HG02571 (cell line): ENCODE measurements around the gene CAPN5.

Experiments
- ATAC-seq: cut with Tn5 transposase; IDR thresholded peaks from one replicate; pipeline ENCODE4 v1.9.1; 2021; ENCODE audit warnings: mild to moderate bottlenecking, moderate library complexity; ENCODE audit not compliant: unreplicated experiment

The CAPN5 gene

DNA sequence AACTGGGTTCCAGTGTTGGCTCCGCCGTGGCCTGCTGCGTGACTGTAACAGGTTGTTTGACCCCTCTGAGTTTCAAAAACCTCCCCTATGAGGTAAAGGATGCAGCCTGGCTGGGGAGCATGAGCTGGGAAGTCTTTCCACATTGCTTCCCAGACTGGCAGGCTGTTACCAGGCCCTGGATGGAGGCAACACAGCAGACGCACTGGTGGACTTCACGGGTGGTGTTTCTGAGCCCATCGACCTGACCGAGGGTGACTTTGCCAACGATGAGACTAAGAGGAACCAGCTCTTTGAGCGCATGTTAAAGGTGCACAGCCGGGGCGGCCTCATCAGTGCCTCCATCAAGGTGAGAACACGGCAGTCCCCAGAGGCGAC is 47.3 kb downstream of the CAPN5 start:
- no peak for ATAC-seq

DNA sequence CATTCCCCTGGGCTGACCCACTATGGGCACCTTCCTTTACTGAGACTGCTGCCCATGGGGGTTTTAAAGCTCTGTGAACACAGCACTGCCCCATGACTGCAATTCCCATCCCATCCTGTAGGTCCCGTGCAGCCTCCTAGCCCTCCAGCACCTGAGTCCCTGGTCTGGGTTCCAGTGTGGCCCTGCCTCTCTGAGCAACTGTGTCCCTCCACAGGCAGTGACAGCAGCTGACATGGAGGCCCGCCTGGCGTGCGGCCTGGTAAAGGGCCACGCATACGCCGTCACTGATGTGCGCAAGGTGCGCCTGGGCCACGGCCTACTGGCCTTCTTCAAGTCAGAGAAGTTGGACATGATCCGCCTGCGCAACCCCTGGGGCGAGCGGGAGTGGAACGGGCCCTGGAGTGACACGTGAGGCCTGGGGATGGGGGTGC is 48.4 kb downstream of the CAPN5 start:
- no peak for ATAC-seq

DNA sequence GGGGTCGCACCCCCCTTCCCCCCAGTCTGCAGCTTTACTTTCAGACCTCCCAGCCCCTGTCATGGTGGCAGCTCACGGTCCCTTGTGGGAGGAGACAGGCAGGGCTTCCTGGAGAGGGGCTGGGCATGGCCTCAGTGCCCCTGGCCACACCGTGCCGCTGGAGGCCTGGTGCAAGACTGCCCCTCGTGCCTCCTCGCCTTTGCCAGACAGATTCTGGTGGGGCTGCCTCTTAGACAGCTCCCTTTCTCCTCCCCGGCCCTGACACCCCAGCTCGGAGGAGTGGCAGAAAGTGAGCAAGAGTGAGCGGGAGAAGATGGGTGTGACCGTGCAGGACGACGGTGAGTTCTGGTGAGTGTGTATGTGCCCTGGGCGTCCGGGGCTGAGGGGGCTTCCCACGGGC is 49.2 kb downstream of the CAPN5 start:
- no peak for ATAC-seq

DNA sequence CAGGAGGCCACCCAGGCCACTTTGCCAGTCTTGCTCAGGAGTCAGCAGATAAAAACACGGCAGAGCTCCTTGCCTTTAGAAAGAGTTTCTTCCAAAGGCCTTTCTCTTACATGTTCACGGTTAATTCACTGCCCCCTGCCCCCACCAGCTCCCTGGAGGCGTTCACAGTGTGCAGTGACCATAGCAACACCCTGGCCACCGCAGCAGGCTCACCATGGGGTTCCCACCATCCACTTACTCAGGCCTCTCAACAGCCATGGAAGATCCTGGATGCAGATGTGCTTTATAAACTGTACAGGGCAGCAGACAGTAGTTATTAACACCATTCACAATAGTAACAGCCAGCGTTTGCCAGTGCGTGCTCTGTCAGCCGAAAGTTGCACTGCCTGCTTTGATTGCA is 50.7 kb downstream of the CAPN5 start:
- ATAC-seq: no peak

DNA sequence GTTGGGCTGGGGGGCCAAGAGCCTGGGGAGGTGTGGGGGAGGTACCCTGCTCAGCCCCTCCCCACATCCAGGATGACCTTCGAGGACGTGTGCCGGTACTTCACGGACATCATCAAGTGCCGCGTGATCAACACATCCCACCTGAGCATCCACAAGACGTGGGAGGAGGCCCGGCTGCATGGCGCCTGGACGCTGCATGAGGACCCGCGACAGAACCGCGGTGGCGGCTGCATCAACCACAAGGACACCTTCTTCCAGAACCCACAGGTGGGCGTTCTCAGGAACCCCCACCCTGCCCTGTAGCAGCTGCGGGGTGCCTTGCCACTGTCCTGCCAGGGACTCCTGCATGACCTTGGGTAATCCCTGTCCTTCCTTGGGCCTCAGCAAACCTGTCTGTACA is 51.3 kb downstream of the CAPN5 start:
- no peak for ATAC-seq

DNA sequence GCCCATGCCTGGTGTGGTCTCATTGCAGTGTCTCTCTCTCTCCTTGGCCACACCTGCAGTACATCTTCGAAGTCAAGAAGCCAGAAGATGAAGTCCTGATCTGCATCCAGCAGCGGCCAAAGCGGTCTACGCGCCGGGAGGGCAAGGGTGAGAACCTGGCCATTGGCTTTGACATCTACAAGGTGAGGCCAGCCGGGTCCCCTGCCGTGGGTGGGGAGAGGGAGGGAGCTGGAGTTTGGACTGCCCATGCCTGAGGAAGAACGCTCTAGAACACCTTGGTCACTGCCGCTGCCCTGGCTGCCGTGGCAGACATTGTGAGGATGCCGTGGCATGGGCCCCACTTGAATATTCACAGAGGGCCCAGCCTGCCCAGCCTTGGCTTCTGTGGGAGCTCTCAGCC is 52.2 kb downstream of the CAPN5 start:
- ATAC-seq: no peak

DNA sequence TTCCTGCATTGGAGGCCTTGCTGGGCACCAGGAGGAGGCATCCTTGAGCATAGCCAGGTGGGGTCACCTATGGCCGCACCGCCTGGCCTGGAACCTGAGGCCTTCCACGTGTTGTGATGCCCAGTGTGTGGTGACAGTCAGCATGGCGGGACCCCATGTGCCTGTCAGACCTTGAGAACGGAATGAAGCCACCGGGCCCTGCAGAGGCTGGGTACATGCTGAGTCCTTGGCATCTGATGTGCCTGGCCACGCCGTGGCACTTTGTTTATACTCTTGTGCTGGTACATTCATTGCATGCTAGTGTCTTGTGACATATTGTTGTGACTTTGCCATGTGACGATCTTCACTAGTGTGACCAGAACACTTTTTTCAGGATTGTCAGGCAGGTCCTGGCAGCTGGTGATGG is 52.8 kb downstream of the CAPN5 start:
- no peak for ATAC-seq

DNA sequence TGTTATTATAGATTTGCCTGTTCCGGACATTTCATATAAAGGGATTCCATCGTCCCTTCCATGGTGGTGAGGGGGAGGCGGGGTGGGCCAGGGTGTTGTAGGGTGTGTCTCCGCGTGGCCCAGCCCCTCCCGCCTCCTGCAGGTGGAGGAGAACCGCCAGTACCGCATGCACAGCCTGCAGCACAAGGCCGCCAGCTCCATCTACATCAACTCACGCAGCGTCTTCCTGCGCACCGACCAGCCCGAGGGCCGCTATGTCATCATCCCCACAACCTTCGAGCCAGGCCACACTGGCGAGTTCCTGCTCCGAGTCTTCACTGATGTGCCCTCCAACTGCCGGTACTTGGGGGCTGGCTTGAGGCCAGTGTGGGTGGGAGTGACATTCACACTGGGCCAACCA is 53.8 kb downstream of the CAPN5 start:
- ATAC-seq: no peak

DNA sequence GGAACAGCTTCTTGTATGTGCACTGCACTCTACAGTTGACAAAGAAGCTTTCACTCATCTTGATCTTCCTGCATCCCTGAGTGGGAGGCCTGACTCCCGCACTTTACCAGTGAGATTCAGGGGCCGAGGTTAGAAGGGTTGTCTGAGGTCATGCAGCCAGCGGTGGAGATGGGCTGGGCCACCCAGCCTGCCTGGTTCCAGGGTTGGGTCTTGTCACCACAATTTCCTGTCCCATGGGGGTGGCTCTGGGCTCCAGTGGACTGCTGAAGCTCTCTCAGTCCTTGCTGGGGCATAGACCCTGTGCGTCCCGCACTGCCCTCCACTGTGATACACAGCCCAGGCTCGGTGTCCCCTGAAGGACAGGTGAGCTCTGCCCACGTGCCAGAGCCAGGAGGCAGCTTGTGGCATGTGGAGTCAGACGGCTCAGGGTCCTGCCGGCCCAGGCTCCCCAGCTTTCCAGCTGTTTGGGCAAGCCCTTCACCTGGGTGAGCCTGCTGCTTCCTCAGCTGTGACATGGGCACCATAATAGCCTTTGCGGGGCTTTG is 54.4 kb downstream of the CAPN5 start:
- no peak for ATAC-seq

DNA sequence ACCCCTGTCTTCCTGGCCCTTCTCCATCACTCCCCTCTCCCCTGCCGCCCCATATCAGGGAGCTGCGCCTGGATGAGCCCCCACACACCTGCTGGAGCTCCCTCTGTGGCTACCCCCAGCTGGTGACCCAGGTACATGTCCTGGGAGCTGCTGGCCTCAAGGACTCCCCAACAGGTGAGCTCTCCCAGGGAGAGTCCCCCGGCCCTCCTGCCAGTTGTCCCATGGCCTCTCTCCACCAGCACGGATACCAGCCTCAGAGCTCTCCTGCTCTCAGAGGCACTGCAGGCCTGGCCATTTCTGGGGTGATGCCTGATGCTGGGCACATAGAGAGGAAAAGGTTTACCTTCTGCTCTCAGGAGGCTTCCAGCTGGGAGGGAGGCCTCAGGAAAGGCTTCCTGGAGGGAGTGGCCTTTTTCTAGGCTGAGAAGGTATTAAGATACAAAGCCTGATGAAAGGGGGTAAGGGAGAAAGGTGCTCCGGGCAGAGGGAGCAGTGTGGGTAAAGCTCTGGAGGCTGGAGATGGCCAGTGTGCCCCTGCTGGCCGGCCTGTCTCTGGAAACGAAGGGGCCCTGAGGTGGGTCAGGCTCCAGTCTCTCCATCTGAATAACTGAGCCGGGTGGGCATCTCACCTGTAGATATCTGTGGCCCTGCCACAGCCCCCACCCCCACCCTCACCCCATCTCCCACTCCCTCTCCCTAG is 55.3 kb downstream of the CAPN5 start:
- no peak for ATAC-seq

DNA sequence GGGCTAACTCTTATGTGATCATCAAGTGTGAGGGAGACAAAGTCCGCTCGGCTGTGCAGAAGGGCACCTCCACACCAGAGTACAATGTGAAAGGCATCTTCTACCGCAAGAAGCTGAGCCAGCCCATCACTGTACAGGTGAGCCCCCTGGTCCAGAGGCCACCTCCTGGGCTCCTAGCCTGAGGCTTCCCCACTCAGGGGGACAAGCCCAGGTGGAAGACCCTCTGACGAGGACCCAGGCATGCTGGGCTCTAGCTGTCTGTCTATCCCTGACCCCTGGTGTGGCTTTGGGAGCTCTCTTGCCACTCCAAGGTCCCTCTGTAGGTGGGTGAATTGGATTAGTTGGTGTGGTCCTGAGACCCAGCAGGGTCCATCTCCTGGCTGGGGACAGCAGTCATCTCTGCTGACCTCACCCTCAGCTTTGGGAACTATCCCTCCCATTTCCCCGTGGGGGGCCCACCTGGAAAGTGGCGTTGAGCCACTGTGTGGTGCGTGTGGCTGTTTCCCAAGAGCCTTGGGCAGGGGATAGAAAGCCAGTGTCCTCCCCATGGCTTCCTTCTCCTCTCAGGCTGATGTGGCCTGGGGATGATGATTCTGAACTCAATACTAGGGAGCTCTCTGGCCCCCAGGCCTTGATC is 55.9 kb downstream of the CAPN5 start:
- no peak for ATAC-seq

DNA sequence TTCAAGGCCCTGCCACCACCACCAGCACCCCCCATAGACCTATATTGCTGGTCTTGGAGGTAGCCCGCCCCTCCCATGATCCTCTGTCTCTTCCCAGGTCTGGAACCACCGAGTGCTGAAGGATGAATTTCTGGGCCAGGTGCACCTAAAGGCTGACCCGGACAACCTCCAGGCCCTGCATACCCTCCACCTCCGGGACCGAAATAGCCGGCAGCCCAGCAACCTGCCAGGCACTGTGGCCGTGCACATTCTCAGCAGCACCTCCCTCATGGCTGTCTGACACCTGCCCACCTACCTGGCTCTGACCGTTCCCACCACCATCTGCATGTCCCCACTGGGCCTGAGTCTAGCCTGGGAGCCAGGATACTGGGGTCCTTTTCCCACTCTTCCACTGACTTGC is 56.8 kb downstream of the CAPN5 start:
- ATAC-seq: no peak

DNA sequence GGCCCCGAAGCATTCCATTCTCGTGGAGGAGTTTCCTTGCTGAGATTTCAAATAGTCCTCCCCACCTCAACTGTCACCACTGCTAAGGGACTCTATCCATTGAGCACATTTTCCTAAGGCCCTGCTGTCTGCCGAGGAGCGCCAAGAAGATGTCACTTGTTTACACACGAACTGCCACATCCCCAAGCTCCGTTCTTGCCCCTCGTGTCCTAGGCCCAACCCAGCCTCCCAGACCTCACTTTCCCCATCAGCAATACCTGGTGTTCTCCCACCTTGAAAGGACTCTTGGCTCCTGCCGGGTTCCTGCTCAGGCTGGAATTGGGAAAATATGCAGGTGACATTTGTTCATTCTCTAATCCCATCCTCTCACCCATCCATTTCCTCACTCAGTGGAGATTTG is 57.3 kb downstream of the CAPN5 start:
- ATAC-seq: no peak

DNA sequence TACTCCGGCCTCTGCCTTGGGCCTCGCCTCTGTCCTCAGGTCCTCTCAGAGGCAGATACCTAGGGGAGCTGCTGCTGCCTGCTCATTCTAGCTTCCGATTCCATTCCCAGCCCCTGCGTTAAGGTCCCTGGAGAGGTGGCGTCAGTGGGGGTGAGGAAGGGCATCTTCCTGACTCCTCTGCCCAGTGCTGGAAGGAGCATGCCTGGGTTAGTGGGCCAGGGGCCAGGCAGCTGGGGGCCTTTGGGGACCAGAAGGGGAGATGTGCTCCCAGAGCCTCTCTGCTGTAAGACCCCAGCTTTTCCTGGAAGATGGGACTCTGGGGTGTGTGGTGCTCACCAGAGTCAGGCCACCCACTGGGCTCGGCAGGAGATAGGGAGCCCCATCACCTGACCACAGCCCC is 57.7 kb downstream of the CAPN5 start:
- no peak for ATAC-seq

DNA sequence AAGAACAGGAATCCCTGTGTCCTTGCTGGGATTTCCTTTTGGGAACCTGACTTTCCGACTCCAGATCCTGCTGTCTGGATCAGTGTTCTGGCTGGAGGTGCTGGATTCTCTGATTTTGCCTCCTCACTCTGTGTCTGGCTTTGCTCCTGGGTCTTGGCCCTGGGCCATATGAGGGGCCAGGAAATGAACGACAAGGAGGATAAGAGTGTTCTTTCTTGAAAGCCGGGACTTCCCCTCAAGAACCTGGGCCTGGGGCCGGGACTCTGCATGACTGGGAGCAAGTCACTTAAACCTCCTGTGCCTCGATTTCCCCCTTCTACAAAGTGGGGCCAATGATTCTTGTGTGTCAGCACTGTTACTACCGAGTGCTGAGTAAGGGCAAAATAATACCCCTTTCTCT is 58.4 kb downstream of the CAPN5 start:
- ATAC-seq: no peak

DNA sequence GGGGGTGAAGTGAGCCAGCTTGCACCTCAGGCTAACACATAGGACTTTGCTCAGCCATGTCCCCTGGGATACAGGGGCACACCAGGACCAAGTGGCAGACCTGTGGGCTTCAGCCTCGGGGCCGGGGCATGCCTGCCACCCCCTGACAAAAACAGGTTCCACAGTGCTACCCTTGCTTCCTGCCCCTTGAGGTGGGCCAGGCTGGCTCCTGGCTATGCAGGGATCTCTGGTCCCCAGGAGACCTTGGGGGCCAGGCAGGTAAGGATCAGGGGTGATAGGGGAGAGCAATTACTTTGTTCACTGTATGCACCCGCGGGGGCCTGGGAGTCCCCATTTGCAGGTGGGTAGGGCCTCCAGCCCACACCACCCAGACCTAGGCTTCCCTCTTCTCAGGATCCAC is 58.9 kb downstream of the CAPN5 start:
- no peak for ATAC-seq

DNA sequence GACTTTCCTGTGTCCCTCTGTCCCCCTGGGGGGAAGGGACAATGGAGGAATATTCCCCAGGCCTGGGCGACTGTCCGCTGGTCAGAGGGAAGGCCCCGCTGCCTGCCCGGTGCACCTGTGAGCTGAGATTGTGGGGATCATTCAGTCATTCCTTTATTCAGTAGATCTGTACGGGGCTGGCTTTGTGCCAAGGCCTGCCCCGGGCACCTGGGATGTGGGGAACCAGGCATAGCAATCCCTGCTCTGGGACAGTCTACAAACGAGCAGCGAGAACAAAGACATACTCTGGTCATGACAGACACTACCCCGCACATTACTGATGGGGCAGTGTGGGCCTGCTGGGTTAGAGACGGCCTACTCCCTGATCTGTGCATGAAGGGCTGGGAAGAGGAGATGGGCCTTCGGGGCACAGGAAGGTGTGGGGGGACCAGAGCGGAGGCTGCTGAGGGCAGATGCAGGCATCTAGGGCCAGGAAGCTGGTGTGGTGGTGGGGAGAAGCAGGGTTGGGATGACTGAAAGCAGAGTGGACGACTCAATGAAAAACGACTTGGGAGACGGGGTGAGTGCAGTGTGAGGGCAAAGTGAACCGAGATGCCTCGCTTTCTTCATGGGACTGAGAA is 59.5 kb downstream of the CAPN5 start:
- no peak for ATAC-seq

DNA sequence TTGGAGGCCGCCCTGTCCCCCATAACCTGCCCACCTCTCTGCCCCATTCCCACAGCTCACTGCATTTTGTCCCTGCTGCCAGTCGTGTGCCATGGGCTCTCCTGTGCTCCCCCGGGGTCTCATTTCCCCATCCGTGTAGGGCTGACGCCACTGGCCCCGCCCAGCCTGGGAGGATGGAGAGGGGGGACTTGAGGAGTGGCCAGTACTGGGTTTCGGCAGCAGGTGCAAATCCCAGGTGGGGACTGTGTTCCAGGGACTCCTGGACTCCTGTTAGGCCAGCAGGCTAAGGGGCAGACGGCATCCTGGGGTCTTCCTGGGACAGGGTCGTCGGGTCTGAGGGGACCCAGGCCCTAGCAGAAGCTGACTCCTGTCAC is 60.1 kb downstream of the CAPN5 start:
- no peak for ATAC-seq

DNA sequence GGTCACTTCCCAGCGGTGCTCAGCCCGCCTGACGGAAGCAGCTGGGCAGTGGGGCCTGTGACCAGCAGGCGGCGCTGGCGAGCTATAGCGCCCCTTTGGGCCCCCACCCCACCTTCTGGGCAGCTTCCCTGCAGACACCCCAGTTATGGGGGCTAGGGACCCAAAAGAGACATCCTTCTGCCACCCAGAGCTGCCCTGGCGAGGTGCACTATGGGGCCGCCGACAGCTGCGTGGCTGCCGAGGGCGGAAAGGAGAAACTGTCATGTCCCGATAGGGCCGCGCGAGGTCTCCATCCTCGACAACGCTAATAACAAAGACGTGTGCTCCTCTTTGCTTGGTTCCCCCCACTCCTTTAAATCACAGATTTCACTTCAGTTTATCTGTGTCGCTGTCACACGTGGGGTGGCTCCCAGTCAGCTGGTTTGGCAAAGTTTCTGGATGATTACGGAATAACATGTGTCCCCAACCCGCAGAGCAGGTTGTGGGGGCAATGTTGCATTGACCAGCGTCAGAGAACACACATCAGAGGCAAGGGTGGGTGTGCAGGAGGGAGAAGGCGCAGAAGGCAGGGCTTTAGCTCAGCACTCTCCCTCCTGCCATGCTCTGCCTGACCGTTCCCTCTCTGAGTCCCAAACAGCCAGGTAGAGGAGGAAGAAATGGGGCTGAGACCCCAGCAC is 60.6 kb downstream of the CAPN5 start:
- ATAC-seq: no peak

DNA sequence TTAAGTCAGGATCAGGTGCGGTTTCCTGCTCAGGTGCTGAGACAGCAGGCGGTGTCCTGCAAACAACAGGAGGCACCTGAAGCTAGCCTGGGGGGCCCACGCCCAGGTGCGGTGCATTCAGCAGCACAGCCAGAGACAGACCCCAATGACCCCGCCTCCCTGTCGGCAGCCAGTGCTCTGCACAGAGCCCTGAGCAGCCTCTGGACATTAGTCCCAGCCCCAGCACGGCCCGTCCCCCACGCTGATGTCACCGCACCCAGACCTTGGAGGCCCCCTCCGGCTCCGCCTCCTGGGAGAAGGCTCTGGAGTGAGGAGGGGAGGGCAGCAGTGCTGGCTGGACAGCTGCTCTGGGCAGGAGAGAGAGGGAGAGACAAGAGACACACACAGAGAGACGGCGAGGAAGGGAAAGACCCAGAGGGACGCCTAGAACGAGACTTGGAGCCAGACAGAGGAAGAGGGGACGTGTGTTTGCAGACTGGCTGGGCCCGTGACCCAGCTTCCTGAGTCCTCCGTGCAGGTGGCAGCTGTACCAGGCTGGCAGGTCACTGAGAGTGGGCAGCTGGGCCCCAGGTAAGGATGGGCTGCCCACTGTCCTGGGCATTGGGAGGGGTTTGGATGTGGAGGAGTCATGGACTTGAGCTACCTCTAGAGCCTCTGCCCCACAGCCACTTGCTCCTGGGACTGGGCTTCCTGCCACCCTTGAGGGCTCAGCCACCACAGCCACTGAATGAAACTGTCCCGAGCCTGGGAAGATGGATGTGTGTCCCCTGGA is 61.3 kb downstream of the CAPN5 start, which contains the start of gene MYO7A:
Gene MYO7A, plus strand, starts transcription at position 327 of the 772 bp plus-strand sequence. CDS start 2,389 bp downstream, outside the sequence.
- no peak for ATAC-seq
